HepG2 (cell line): Measurements from ENCODE around the gene BCAS3. TPM values are rescaled to one million over a fixed set of nuclear protein-coding genes. Genes with fewer than 3 reads are reported as not detected.

Experiments used
- ATAC-seq: fragments of 200-7000 bp; cut with Tn5 transposase; 3 replicates; pipeline ENCODE4 v1.9.1; 2020; ENCODE audit warnings: mild to moderate bottlenecking, moderate library complexity
- BruUV-seq: library from RNA; stranded (reverse); fragments of 400-500 nt; replicated peaks from 2 replicates; lab custom pipeline; 2021; lab: Mats Ljungman, UMichigan
- CTCF ChIA-PET: fragments of 300-600 bp; formaldehyde crosslinking; extraction: SDS; loops from one replicate; lab custom pipeline; 2021; ENCODE audit warnings: low total read pairs, inconsistent platforms, low intra/inter-chr PET ratio; lab: Yijun Ruan, JAX
- POLR2A ChIA-PET: fragments of 350-600 bp; sonication (Branson Sonifier 250); formaldehyde crosslinking; loops from one replicate; lab custom pipeline; 2020; ENCODE audit warnings: antibody characterized with exemption, inconsistent platforms; lab: Yijun Ruan, JAX
- DNase-seq: peaks from one replicate; pipeline ENCODE4 v3.0.0-alpha.2; 2015; ENCODE audit warnings: low spot score
- FAIRE-seq: peaks from 3 replicates; lab custom pipeline; 2011; peaks lifted over from hg19 to GRCh38; lab: Jason Lieb, UNC
- H2AFZ ChIP-seq: one replicate; pipeline ENCODE4 v1.6.1; 2011; ENCODE audit warnings: low read length, inconsistent platforms
- H3K27ac ChIP-seq: fragments of 300-600 bp; 3 replicates; pipeline ENCODE4 v1.8.0; 2011; ENCODE audit warnings: mixed run types, mild to moderate bottlenecking, mixed read lengths, low read length, inconsistent platforms; ENCODE audit not compliant: insufficient read depth; ENCODE audit errors: extremely low read length
- H3K27me3 ChIP-seq, 2 experiments: fragments of 200-600 bp in 1 of 2; 2 replicates in 1 of 2; 3 replicates in 1 of 2; pipeline versions ENCODE4 v1.6.0 to v1.8.0; 2011; ENCODE audit warnings: low read length in 2 of 2, mild to moderate bottlenecking in 2 of 2, moderate library complexity in 2 of 2, inconsistent platforms in 1 of 2; ENCODE audit not compliant: insufficient read depth in 2 of 2, control insufficient read depth in 1 of 2
- H3K36me3 ChIP-seq, 2 experiments: fragments of 200-600 bp in 1 of 2; replicated peaks in 1 of 2; 2 replicates in 1 of 2; 3 replicates in 1 of 2; pipeline versions ENCODE4 v1.5.1 to v1.8.0; 2011; ENCODE audit warnings: low read length in 2 of 2, inconsistent platforms in 1 of 2; ENCODE audit not compliant: insufficient read depth in 2 of 2, control insufficient read depth in 1 of 2
- H3K4me1 ChIP-seq: 2 replicates; pipeline ENCODE4 v1.5.1; 2012; ENCODE audit warnings: low read length, inconsistent platforms; ENCODE audit not compliant: insufficient read depth
- H3K4me2 ChIP-seq: 2 replicates; pipeline ENCODE4 v1.6.0; 2011; ENCODE audit warnings: low read depth, low read length, inconsistent platforms
- H3K4me3 ChIP-seq, 3 experiments: fragments of 200-600 bp in 1 of 3; sonication (generic), shearing (Covaris generic) in 1 of 3; replicated peaks in 1 of 3; 2 replicates each; pipeline ENCODE4 v1.5.1; 2011 to 2016; ENCODE audit warnings: low read length in 3 of 3, inconsistent platforms in 2 of 3, low read depth in 2 of 3, mild to moderate bottlenecking in 2 of 3, control low read depth in 1 of 3, mixed read lengths in 1 of 3; ENCODE audit not compliant: insufficient read depth in 1 of 3
- H3K79me2 ChIP-seq: one replicate; pipeline ENCODE4 v1.6.1; 2011; ENCODE audit warnings: low read length, inconsistent platforms; ENCODE audit not compliant: insufficient read depth
- H3K9ac ChIP-seq: 2 replicates; pipeline ENCODE4 v1.6.0; 2011; ENCODE audit warnings: mild to moderate bottlenecking, low read depth, low read length, inconsistent platforms; ENCODE audit not compliant: insufficient read depth
- H3K9me3 ChIP-seq: 2 replicates; pipeline ENCODE4 v1.5.1; 2012; ENCODE audit warnings: mild to moderate bottlenecking, low read length
- H4K20me1 ChIP-seq: 2 replicates; pipeline ENCODE4 v1.6.0; 2011; ENCODE audit warnings: inconsistent platforms, mild to moderate bottlenecking, low read length, moderate library complexity; ENCODE audit not compliant: insufficient read depth
- HOXA7 ChIP-seq: sonication (generic); formaldehyde crosslinking; IDR thresholded peaks from 2 replicates; pipeline ENCODE4 v1.8.1; 2022; ENCODE audit warnings: mild to moderate bottlenecking, missing genetic modification reagents, moderate library complexity
- STAT6 ChIP-seq: sonication (generic); formaldehyde crosslinking; IDR thresholded peaks from 2 replicates; pipeline ENCODE4 v1.4.0; 2020; ENCODE audit warnings: missing genetic modification reagents, mild to moderate bottlenecking, borderline replicate concordance
- ZNF639 ChIP-seq: conservative IDR thresholded peaks from 2 replicates; pipeline ENCODE4 v1.6.1; 2018; ENCODE audit warnings: missing genetic modification reagents
- WGBS: methylation state at CpG from one replicate; pipeline ENCODE4 v1.1.6; 2017; ENCODE audit warnings: low lambda C conversion rate; 5-methylcytosine and 5-hydroxymethylcytosine counted together
- in situ Hi-C: cut with HindIII; loops from 2 replicates; pipeline ENCODE4 v1.10.0; 2017; ENCODE audit warnings: low pct_unique_long_range_greater_than_20kb; ENCODE audit not compliant: extremely low pct_ligation_motif_present
- intact Hi-C: fragments of 100-400 bp; cut with micrococcal nuclease; formaldehyde crosslinking; loops from one replicate; pipeline ENCODE4 v1.10.0; 2022; ENCODE audit not compliant: unreplicated experiment
- polyA plus RNA-seq, 8 experiments: library from polyadenylated mRNA; depleted of rRNA in 3 of 8; stranded (reverse) in 7 of 8; unstranded in 1 of 8; fragments of >200 nt; fragmentation: Illumina TruSeq in 4 of 8; extraction: Trizol in 4 of 8; gene quantifications; 2 replicates each; pipeline versions ENCODE4 v1.2.1 to v1.2.3, GENCODE V29; 2011 to 2016; ENCODE audit warnings: low read depth in 4 of 8, missing spikeins in 1 of 8, mixed read lengths in 1 of 8; ENCODE audit not compliant: insufficient read depth in 1 of 8
- total RNA-seq, 5 experiments: library from RNA; depleted of rRNA; stranded (reverse); fragments of >200 nt; fragmentation: Illumina TruSeq; extraction: Trizol; gene quantifications; 2 replicates each; pipeline ENCODE4 v1.2.3, GENCODE V29; 2016; ENCODE audit warnings: low read depth in 1 of 5

The BCAS3 gene
- total and polyA plus RNA-seq, 2 of the 13 experiments (the other 11 are each of a cell fraction or from before 2014, with no cell fraction given): 10.7 to 11.2 TPM

GRCh38 chr17:60923000-60923399 lies 245.3 kb downstream of the BCAS3 start:
- CTCF ChIA-PET: no interaction called here
- Histone ChIP-seq H3K9ac (no peak overlapping the region), H3K27me3 (no peaks in the 10 kb centered on the region; a peak in 1 of 5 replicates), H3K27ac (no peak overlapping the region), H3K4me2 (no peak overlapping the region), H3K4me1 (no peaks in the 10 kb centered on the region), H4K20me1 (no peaks in the 10 kb centered on the region), H3K79me2 (no peaks in the 10 kb centered on the region), H3K4me3 (no peak overlapping the region), H3K36me3 (no peaks in the 10 kb centered on the region), H2AFZ (no peak overlapping the region), H3K9me3 (no peaks in the 10 kb centered on the region)
- intact Hi-C loops (no loop called here), in situ Hi-C loops (no loop called here)
- DNase-seq: no peak
- TF ChIP-seq STAT6: no peak
- no peak for TF ChIP-seq HOXA7 (CRISPR knock-in tag)
- TF ChIP-seq ZNF639 (CRISPR knock-in tag): no peak
- no TSS peak for BruUV-seq
- POLR2A ChIA-PET: no interaction called here
- no peak for FAIRE-seq
- 23% methylated on average over 1 of the region's 1 CpG for WGBS
- ATAC-seq: no peak
